GM21619 (cell line): ENCODE measurements around the gene TFAP2D.

Experiments
- ATAC-seq: cut with Tn5 transposase; IDR thresholded peaks from one replicate; pipeline ENCODE4 v1.9.1; 2021; ENCODE audit not compliant: unreplicated experiment

TFAP2D gene

DNA sequence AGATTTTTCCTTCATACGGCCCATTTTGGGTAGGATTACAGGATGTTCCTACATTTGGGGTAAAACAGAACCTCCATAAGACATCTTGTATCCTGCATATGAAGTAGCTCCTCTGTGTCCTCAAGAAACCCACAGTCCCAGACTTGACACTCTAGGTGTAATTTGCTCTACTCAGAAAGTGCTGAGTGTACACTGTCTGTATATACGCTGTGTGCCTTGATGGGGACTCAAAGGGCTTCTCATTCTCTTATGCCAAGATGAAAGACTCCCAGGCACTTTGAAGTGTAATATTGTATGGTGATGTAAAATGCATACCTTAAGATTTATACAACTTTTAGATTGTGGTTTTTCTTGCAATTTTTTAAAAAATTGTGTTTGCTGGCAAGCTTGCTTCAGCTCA is 5.2 kb downstream of the TFAP2D start:
- no peak for ATAC-seq

DNA sequence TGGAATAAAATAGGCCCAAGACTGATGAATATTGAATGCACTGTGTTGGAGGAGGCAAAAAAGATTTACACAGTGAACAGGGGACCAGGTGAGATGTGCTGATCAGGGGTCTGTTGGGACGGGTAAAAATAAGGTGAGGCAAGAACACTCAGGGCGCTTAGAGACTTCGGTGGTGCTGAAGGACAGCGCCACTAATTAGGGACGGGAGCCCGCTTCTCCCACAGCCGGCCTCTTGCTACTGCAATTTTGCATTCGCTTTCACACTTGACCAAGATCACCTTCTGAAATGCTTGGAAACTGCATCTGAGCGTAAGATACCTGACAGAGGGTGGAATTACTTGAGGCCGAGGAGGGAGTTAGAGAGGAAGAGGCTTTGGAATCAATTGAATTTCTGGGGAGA is 7.3 kb downstream of the TFAP2D start:
- ATAC-seq = no peak

DNA sequence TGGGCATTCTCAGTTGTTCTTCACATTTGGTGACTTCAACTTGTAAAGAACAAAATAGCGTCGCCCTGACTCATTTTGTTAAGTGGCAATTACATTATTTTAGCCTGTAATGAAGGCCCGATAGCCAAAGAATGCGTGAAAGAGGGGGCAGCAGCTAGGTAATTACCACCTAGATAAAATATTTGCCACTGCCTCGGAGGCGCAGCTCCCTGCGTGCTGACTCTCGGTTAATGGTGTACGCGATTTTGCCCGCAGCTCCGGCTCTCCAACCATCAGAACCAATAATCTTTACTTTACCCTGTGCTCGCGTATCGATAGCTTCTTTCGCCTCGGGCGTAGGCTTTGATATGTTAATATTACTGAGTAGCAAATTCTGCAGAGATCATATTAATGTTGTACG is 8.7 kb downstream of the TFAP2D start:
- ATAC-seq = no peak

GRCh38 chr6:50722829-50723554 is 9.7 kb downstream of the TFAP2D start:
- ATAC-seq = no peak

- no peak for ATAC-seq
Measured at GRCh38 chr6:50724381-50725124, 11.2 kb downstream of the TFAP2D start.

DNA sequence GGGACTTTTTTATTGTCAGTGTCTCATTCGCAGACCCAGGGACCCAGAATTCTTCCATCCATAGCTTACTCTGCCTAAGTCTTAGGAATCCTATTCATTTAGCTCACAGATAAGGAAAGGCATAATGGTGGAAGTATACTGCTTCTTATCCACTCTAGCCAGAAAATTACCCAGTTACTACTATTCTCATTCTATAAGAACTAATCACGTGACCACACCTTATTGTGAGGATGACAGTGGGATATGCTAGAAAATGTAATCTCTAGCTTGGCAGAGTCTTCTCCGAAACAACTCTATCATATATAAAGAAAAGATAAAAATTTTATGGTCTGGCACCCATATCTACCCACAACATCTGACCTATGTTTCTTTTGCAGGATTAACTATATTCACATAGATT is 21.2 kb downstream of the TFAP2D start:
- ATAC-seq = no peak

DNA sequence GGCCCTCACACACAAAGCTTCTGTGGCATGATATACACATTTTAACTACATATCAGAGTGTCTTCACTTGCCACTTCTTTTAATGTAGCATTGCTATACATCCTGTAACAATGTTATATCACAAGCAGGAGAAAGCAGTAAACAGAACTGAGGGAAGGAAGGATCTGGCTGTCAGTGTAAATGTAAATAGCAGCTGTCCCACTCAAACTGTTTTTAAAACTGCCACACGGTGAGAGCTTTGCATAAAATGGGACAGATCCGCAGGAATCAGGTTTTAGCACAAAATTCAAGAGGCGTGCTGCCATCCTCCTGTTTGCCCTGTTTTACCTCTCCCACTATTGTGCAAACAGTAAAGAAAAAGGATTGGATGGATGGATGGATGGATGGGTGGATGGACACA is 28.8 kb downstream of the TFAP2D start:
- ATAC-seq = no peak

GRCh38 chr6:50744976-50745375 is 31.6 kb downstream of the TFAP2D start:
- no peak for ATAC-seq

GRCh38 chr6:50762798-50763197 is 49.5 kb downstream of the TFAP2D start:
- no peak for ATAC-seq

DNA sequence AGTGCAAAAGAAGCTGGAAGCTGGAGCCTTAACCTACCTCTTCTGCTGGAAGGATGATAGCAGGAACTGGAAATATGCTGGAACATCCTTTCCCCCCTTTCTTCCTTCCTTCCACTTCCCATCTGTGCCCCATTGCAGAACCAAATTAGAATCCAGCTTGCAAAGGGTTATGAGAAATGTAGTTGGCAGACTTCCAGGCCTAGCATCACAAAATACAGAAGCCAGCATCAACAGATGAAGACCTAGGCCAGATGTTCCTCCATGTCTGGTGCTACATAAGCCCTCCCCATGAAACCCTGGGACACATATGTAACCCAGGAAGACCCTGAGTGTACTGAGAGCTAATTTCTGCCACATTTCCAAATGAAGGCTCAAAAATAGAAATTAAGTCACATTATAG is 65.4 kb downstream of the TFAP2D start:
- no peak for ATAC-seq

GRCh38 chr6:50780382-50780781 is 67.1 kb downstream of the TFAP2D start:
- ATAC-seq = no peak

GRCh38 chr6:50785921-50786320 is 72.6 kb downstream of the TFAP2D start:
- ATAC-seq = no peak

- peak; percentile 72 for ATAC-seq
Measured at GRCh38 chr6:50791900-50792508, 78.7 kb downstream of the TFAP2D start.

- no peak for ATAC-seq
Measured at GRCh38 chr6:50792771-50793170, 79.4 kb downstream of the TFAP2D start.

DNA sequence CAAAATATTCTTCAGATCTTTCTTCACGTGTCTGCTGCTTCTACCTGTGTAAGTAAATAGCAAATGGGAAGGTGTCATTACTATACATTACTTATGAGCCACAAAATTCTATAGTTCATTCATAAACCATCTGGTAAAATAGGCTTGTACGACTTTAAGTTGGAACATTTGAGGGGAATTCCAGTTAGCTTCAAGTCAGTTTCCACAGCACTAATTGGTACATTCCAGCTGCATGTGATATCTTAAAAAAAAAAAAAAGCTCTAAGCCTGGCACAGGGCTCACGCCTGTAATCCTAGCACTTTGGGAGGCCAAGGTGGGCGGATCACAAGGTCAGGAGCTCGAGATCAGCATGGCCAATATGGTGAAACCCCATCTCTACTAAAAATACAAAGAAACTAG is 82.2 kb downstream of the TFAP2D start:
- no peak for ATAC-seq

- ATAC-seq = no peak
Measured at GRCh38 chr6:50804283-50804682, 91.0 kb downstream of the TFAP2D start.

- no peak for ATAC-seq
Measured at GRCh38 chr6:50807035-50807434, 93.7 kb downstream of the TFAP2D start.

- peak; percentile 45 for ATAC-seq
Measured at GRCh38 chr6:50815436-50816114, 102.2 kb downstream of the TFAP2D start.

DNA sequence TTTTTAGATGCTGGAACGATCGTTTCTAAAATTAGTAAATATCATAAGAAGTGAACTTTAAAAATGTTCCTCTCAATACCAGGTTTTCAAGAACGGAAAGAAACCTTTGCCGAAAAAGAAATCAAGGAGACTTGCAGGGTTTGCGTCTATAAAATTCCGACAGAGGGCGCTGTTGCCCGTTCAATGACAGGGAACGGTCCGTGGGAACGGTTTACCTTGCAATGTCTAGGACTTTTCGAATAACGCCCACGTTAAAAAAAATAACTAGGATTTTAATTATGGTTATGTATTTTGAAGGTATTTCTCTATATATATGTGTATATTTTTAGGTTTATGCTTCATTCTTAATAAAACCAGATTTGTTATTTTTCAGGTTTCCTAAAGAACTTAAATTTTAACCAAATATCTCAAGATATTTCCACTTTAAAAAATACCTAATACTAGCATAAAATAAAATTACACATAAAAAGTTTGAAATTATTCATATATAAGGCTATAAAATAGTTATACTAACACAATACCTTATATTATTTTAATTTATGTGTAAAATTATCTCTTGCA is 102.9 kb downstream of the TFAP2D start:
- peak; percentile 77 for ATAC-seq

GRCh38 chr6:50816947-50817645 is 103.8 kb downstream of the TFAP2D start:
- no peak for ATAC-seq

GRCh38 chr6:50817646-50817950 is 104.3 kb downstream of the TFAP2D start:
- ATAC-seq = no peak
